Upper lobe of left lung (tissue), 6 donors: ENCODE data around the gene BACE1. TPM values are rescaled to one million over a fixed set of nuclear protein-coding genes. Genes with fewer than 3 reads are reported as not detected.

Source experiments
- ATAC-seq, 2 donors: fragments of 200-7000 bp; cut with Tn5 transposase; one replicate each; pipeline ENCODE4 v1.9.1; 2022; ENCODE audit warnings: mild to moderate bottlenecking in 2 of 2, moderate library complexity in 2 of 2; ENCODE audit not compliant: low FRiP score in 2 of 2
- DNase-seq, 2 donors: peaks; one replicate each; pipeline ENCODE4 v3.0.0-alpha.2; 2019 to 2020
- H3K27ac ChIP-seq, 4 donors: fragments of 200-600 bp; sonication (generic); one replicate each; pipeline ENCODE4 v1.5.1; 2016 to 2019
- H3K27me3 ChIP-seq, 4 donors: fragments of 200-600 bp; sonication (generic); one replicate each; pipeline ENCODE4 v1.5.1; 2017 to 2019
- H3K36me3 ChIP-seq, 4 donors: fragments of 200-600 bp; sonication (generic); one replicate each; pipeline ENCODE4 v1.5.1; 2016 to 2019
- H3K4me1 ChIP-seq, 4 donors: fragments of 200-600 bp; sonication (generic); one replicate each; pipeline ENCODE4 v1.5.1; 2018 to 2019
- H3K4me3 ChIP-seq, 4 donors: fragments of 200-600 bp; sonication (generic); one replicate each; pipeline ENCODE4 v1.5.1; 2017 to 2019; ENCODE audit warnings: mild to moderate bottlenecking in 2 of 4, moderate library complexity in 1 of 4
- H3K9me3 ChIP-seq, 4 donors: fragments of 200-600 bp; sonication (generic); one replicate each; pipeline ENCODE4 v1.5.1; 2018 to 2019
- CTCF ChIP-seq, 6 experiments: fragments of 450-650 bp in 4 of 6; fragments of 200-600 bp in 2 of 6; sonication (generic) in 2 of 6; IDR thresholded peaks; one replicate each; pipeline ENCODE4 v1.5.1; 2016 to 2019; ENCODE audit warnings: antibody characterized with exemption in 6 of 6
- EP300 ChIP-seq, 4 donors: sonication (generic); formaldehyde crosslinking; IDR thresholded peaks; one replicate each; pipeline ENCODE4 v1.5.1; 2017; ENCODE audit warnings: antibody characterized with exemption in 4 of 4, control low read depth in 2 of 4
- POLR2A ChIP-seq, 4 donors: fragments of 450-650 bp; IDR thresholded peaks; one replicate each; pipeline ENCODE4 v1.5.1; 2016 to 2017; ENCODE audit warnings: antibody characterized with exemption in 4 of 4, mild to moderate bottlenecking in 2 of 4
- POLR2AphosphoS5 ChIP-seq, 2 donors: sonication (generic); formaldehyde crosslinking; IDR thresholded peaks; one replicate each; pipeline ENCODE4 v1.5.1; 2017; ENCODE audit warnings: antibody characterized with exemption in 2 of 2
- WGBS, 2 donors: methylation state at CpG; one replicate each; pipeline ENCODE4 v1.1.5; 2017 to 2018; 5-methylcytosine and 5-hydroxymethylcytosine counted together
- total RNA-seq, 6 donors: library from RNA; depleted of rRNA in 4 of 6; stranded (reverse); fragments of >200 nt in 4 of 6; gene quantifications; one replicate each; pipeline versions ENCODE4 v1.1.0 to v1.2.1, GENCODE V29; 2016 to 2021
- donor health status: DM: no; HTN: no; CAD: no; lungs with moderate emphysema.
- donor health status: DM: no; HTN: yes; CAD: no; lungs with severe emphysema.

BACE1 gene
- total RNA-seq, 6 donors from 2014 or later: 11.1 to 37.9 (median 25.5) TPM

GRCh38 chr11:117345039-117345438, 29.0 kb upstream of the BACE1 start:
- ATAC-seq (no peak), DNase-seq (no peak)
- Histone ChIP-seq H3K4me3 (no peak overlapping the region), H3K36me3 (peaks cover 3 to 83% (median 24%) of the 10 kb centered on the region in 4 donors), H3K27ac (no peak overlapping the region), H3K9me3 (no peaks in the 10 kb centered on the region), H3K4me1 (no peaks in the 10 kb centered on the region), H3K27me3 (no peaks in the 10 kb centered on the region)
- TF ChIP-seq EP300 (IDR thresholded peaks at IDR 0.05): no peak
- no peak for TF ChIP-seq POLR2AphosphoS5 (IDR thresholded peaks at IDR 0.05)
- no peak for TF ChIP-seq POLR2A (IDR thresholded peaks at IDR 0.05)
- TF ChIP-seq CTCF (IDR thresholded peaks at IDR 0.05): no peak
- 89 to 98% methylated on average over 2 of the region's 2 CpGs for WGBS, 2 donors

DNA sequence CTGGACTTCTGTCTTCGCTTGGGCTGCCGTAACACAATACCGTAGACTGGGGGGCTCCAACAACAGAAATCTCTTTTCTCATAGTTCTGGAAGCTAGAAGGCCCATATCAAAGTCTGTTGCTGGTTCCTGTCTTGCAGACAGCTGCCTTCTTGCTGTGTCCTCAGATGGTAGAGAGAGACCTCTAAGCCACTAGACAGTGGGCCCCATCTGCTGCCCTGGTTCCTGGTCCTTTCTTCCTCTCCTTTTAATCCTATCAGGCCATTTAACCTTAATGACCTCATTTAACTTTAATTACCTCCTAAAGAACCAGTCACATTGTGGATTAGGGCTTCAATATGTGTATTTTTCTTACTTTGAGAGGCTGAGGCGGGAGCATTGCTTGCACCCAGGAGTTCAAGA, 21.0 kb upstream of the BACE1 start:
- TF ChIP-seq EP300 (IDR thresholded peaks at IDR 0.05): no peak
- TF ChIP-seq POLR2A (IDR thresholded peaks at IDR 0.05): no peak
- no peak for TF ChIP-seq CTCF (IDR thresholded peaks at IDR 0.05)
- no peak for TF ChIP-seq POLR2AphosphoS5 (IDR thresholded peaks at IDR 0.05)
- Histone ChIP-seq H3K27me3 (no peaks in the 10 kb centered on the region), H3K36me3 (peaks cover 0 to 48% (median 11%) of the 10 kb centered on the region in 4 donors), H3K4me1 (no peaks in the 10 kb centered on the region), H3K4me3 (no peak overlapping the region), H3K27ac (no peak overlapping the region), H3K9me3 (no peaks in the 10 kb centered on the region)
- 95 to 97% methylated on average over 4 of the region's 4 CpGs for WGBS, 2 donors
- no peak for ATAC-seq
- no peak for DNase-seq

GRCh38 chr11:117335399-117335798, 19.3 kb upstream of the BACE1 start:
- Histone ChIP-seq H3K9me3 (no peaks in the 10 kb centered on the region), H3K27me3 (no peaks in the 10 kb centered on the region), H3K4me3 (no peak overlapping the region), H3K36me3 (peaks cover 0 to 33% (median 11%) of the 10 kb centered on the region in 4 donors), H3K4me1 (no peaks in the 10 kb centered on the region), H3K27ac (no peak overlapping the region)
- ATAC-seq (no peak), DNase-seq (no peak)
- TF ChIP-seq POLR2A (IDR thresholded peaks at IDR 0.05) (no peak), CTCF (IDR thresholded peaks at IDR 0.05) (no peak), POLR2AphosphoS5 (IDR thresholded peaks at IDR 0.05) (no peak)
- WGBS, 2 donors: 91 to 93% methylated on average over 5 of the region's 5 CpGs

GRCh38 chr11:117334896-117335295, 18.8 kb upstream of the BACE1 start:
- Histone ChIP-seq H3K4me1 (no peaks in the 10 kb centered on the region), H3K36me3 (peaks cover 0 to 28% (median 9%) of the 10 kb centered on the region in 4 donors), H3K27me3 (no peaks in the 10 kb centered on the region), H3K4me3 (no peak overlapping the region), H3K9me3 (no peaks in the 10 kb centered on the region), H3K27ac (no peak overlapping the region)
- WGBS, 2 donors: 86 to 91% methylated on average over 6 of the region's 6 CpGs
- TF ChIP-seq CTCF (IDR thresholded peaks at IDR 0.05): no peak
- no peak for TF ChIP-seq POLR2A (IDR thresholded peaks at IDR 0.05)
- no peak for TF ChIP-seq EP300 (IDR thresholded peaks at IDR 0.05)
- TF ChIP-seq POLR2AphosphoS5 (IDR thresholded peaks at IDR 0.05): no peak
- DNase-seq: no peak
- no peak for ATAC-seq

DNA sequence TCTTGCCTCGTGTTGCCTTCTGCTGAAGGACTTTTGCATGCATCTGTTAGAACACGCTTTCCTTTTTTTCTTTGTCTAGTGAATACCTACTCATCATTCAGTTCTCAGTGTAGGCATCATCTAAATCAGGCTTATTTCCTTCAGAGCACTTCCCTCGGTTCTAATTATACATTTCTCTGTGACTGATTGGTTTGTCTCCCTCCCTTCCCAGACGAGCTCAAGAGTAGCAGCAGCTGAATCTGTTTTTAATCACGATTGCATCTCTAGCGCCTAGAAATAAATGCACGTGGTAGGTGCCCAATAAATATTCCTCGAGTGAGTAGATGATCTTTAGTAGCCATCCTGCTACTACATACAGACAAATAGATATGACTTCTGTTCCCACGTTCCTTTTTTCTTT, 17.9 kb upstream of the BACE1 start:
- TF ChIP-seq CTCF (IDR thresholded peaks at IDR 0.05) (no peak), POLR2A (IDR thresholded peaks at IDR 0.05) (no peak), POLR2AphosphoS5 (IDR thresholded peaks at IDR 0.05) (no peak), EP300 (IDR thresholded peaks at IDR 0.05) (no peak)
- ATAC-seq (no peak), DNase-seq (no peak)
- H3K9me3 ChIP-seq: no peaks in the 10 kb centered on the region
- 88 to 91% methylated on average over 9 of the region's 9 CpGs for WGBS, 2 donors
- no peak overlapping the region for H3K27ac ChIP-seq
- no peaks in the 10 kb centered on the region for H3K27me3 ChIP-seq
- H3K4me1 ChIP-seq: peaks cover 3 to 9% (median 5%) of the 10 kb centered on the region in 4 donors
- peaks cover 0 to 18% (median 7%) of the 10 kb centered on the region in 4 donors for H3K36me3 ChIP-seq
- no peak overlapping the region for H3K4me3 ChIP-seq
